H9 (cell line): Measurements from ENCODE around the gene CACNB4. TPM values are rescaled to one million over a fixed set of nuclear protein-coding genes. Genes with fewer than 3 reads are reported as not detected.

Experiments
- DNase-seq: peaks from one replicate; pipeline ENCODE4 v3.0.0-alpha.2; 2017
- H2AFZ ChIP-seq: one replicate; pipeline ENCODE4 v1.6.1; 2013; ENCODE audit warnings: mild to moderate bottlenecking, low read length, control low read depth, moderate library complexity
- H2AK5ac ChIP-seq: 2 replicates; pipeline ENCODE4 v1.6.1; 2013; ENCODE audit warnings: low read length, control low read depth, mixed read lengths; ENCODE audit not compliant: insufficient read length
- H2BK120ac ChIP-seq: one replicate; pipeline ENCODE4 v1.6.1; 2013; ENCODE audit warnings: low read depth, mild to moderate bottlenecking, low read length, control low read depth, inconsistent platforms; ENCODE audit not compliant: poor library complexity, severe bottlenecking
- H2BK12ac ChIP-seq: 2 replicates; pipeline ENCODE4 v1.6.1; 2013; ENCODE audit warnings: low read length, control low read depth, mixed read lengths, low read depth; ENCODE audit not compliant: insufficient read length
- H2BK15ac ChIP-seq: 2 replicates; pipeline ENCODE4 v1.6.1; 2013; ENCODE audit warnings: low read depth, low read length, control low read depth
- H2BK20ac ChIP-seq: one replicate; pipeline ENCODE4 v1.6.1; 2013; ENCODE audit warnings: low read depth, mild to moderate bottlenecking, low read length, control low read depth, inconsistent platforms; ENCODE audit not compliant: poor library complexity, severe bottlenecking
- H2BK5ac ChIP-seq: 2 replicates; pipeline ENCODE4 v1.6.1; 2013; ENCODE audit warnings: low read length, control low read depth, mixed read lengths; ENCODE audit not compliant: insufficient read length
- H3K14ac ChIP-seq: 2 replicates; pipeline ENCODE4 v1.6.1; 2013; ENCODE audit warnings: low read length, control low read depth; ENCODE audit not compliant: insufficient read depth
- H3K18ac ChIP-seq: 2 replicates; pipeline ENCODE4 v1.6.1; 2013; ENCODE audit warnings: low read depth, mild to moderate bottlenecking, mixed read lengths, low read length, control low read depth; ENCODE audit not compliant: insufficient read length
- H3K23ac ChIP-seq: 2 replicates; pipeline ENCODE4 v1.6.1; 2013; ENCODE audit warnings: low read length, control low read depth, mixed read lengths, low read depth; ENCODE audit not compliant: insufficient read length
- H3K23me2 ChIP-seq: 2 replicates; pipeline ENCODE4 v1.6.1; 2013; ENCODE audit warnings: low read depth, mild to moderate bottlenecking, mixed read lengths, low read length, control low read depth; ENCODE audit not compliant: insufficient read length, poor library complexity, severe bottlenecking
- H3K27ac ChIP-seq: 2 replicates; pipeline ENCODE4 v1.5.1; 2013; ENCODE audit warnings: low read length, control low read depth, mixed read lengths, low read depth; ENCODE audit not compliant: insufficient read length
- H3K27me3 ChIP-seq: 2 replicates; pipeline ENCODE4 v1.6.1; 2013; ENCODE audit warnings: low read length, control low read depth, inconsistent platforms; ENCODE audit not compliant: insufficient read depth
- H3K4ac ChIP-seq: 2 replicates; pipeline ENCODE4 v1.6.1; 2013; ENCODE audit warnings: low read depth, mild to moderate bottlenecking, control low read depth, inconsistent platforms, low read length, moderate library complexity
- H3K4me1 ChIP-seq: 2 replicates; pipeline ENCODE4 v1.6.1; 2013; ENCODE audit warnings: low read length, control low read depth, inconsistent platforms; ENCODE audit not compliant: insufficient read depth
- H3K4me2 ChIP-seq: 2 replicates; pipeline ENCODE4 v1.6.1; 2013; ENCODE audit warnings: low read length, control low read depth, mixed read lengths; ENCODE audit not compliant: insufficient read length, insufficient read depth
- H3K56ac ChIP-seq: 2 replicates; pipeline ENCODE4 v1.6.1; 2013; ENCODE audit warnings: low read depth, mild to moderate bottlenecking, mixed read lengths, low read length, control low read depth; ENCODE audit not compliant: insufficient read length
- H3K79me1 ChIP-seq: 2 replicates; pipeline ENCODE4 v1.6.1; 2013; ENCODE audit warnings: low read depth, mild to moderate bottlenecking, moderate library complexity, low read length, control low read depth, inconsistent platforms; ENCODE audit not compliant: insufficient read depth, poor library complexity, severe bottlenecking
- H3K79me2 ChIP-seq: 2 replicates; pipeline ENCODE4 v1.6.1; 2013; ENCODE audit warnings: low read length, control low read depth, inconsistent platforms; ENCODE audit not compliant: insufficient read depth
- H3K9ac ChIP-seq: 2 replicates; pipeline ENCODE4 v1.6.1; 2013; ENCODE audit warnings: low read length, control low read depth, mixed read lengths; ENCODE audit not compliant: insufficient read length; ENCODE audit errors: extremely low read depth
- H3K9me3 ChIP-seq: one replicate; pipeline ENCODE4 v1.6.1; 2013; ENCODE audit warnings: low read depth, low read length, inconsistent platforms; ENCODE audit not compliant: control insufficient read depth
- H3T11ph ChIP-seq: one replicate; pipeline ENCODE4 v1.6.1; 2013; ENCODE audit warnings: mild to moderate bottlenecking, low read length, control low read depth, inconsistent platforms
- H4K20me1 ChIP-seq: one replicate; pipeline ENCODE4 v1.6.1; 2013; ENCODE audit not compliant: control insufficient read depth, insufficient read length, insufficient read depth
- H4K5ac ChIP-seq: 2 replicates; pipeline ENCODE4 v1.6.1; 2013; ENCODE audit warnings: low read depth, mild to moderate bottlenecking, mixed read lengths, low read length, control low read depth; ENCODE audit not compliant: insufficient read length
- H4K8ac ChIP-seq: replicated peaks from 2 replicates; pipeline ENCODE4 v1.6.1; 2013; ENCODE audit warnings: low read length, control low read depth, mixed read lengths, low read depth; ENCODE audit not compliant: insufficient read length
- H4K91ac ChIP-seq: 2 replicates; pipeline ENCODE4 v1.6.1; 2013; ENCODE audit warnings: low read depth, mild to moderate bottlenecking, moderate library complexity, mixed read lengths, low read length, control low read depth; ENCODE audit not compliant: insufficient read length
- H3K27ac Mint-ChIP-seq, 3 experiments: 2 replicates in 2 of 3; 3 replicates in 1 of 3; pipeline ENCODE4 v1.8.0; 2020 to 2021; ENCODE audit warnings: mixed read lengths in 3 of 3, mild to moderate bottlenecking in 1 of 3, moderate library complexity in 1 of 3
- H3K27me3 Mint-ChIP-seq: 2 replicates; pipeline ENCODE4 v1.8.0; 2021; ENCODE audit warnings: low read depth, mild to moderate bottlenecking, moderate library complexity, mixed read lengths
- H3K36me3 Mint-ChIP-seq, 3 experiments: 2 replicates in 2 of 3; 3 replicates in 1 of 3; pipeline ENCODE4 v1.8.0; 2020 to 2021; ENCODE audit warnings: low read depth in 3 of 3, mixed read lengths in 3 of 3; ENCODE audit not compliant: insufficient read depth in 1 of 3
- H3K4me1 Mint-ChIP-seq, 2 experiments: 2 replicates each; pipeline ENCODE4 v1.8.0; 2020; ENCODE audit warnings: mixed read lengths in 2 of 2
- H3K4me3 Mint-ChIP-seq, 2 experiments: 2 replicates in 1 of 2; 3 replicates in 1 of 2; pipeline ENCODE4 v1.8.0; 2020 to 2021; ENCODE audit warnings: mild to moderate bottlenecking in 2 of 2, mixed read lengths in 2 of 2, moderate library complexity in 1 of 2
- H3K9me3 Mint-ChIP-seq, 2 experiments: 2 replicates in 1 of 2; 3 replicates in 1 of 2; pipeline ENCODE4 v1.8.0; 2020; ENCODE audit warnings: mild to moderate bottlenecking in 2 of 2, mixed read lengths in 2 of 2, moderate library complexity in 1 of 2
- WGBS: extraction: QIAGEN DNeasy Blood & Tissue Kit; methylation state at CpG from one replicate; pipeline ENCODE4 v1.1.7; 2013; ENCODE audit warnings: missing lambda C conversion rate, low lambda C conversion rate, mixed read lengths; ENCODE audit not compliant: insufficient read length; ENCODE audit errors: extremely low coverage; 5-methylcytosine and 5-hydroxymethylcytosine counted together
- total RNA-seq: library from RNA; stranded (reverse); gene quantifications from 2 replicates; pipeline ENCODE4 v1.2.1, GENCODE V29; 2021
- TF ChIP-seq, protein P1 (sequence below): fragments of 200-600 bp; sonication (generic); conservative IDR thresholded peaks from 3 replicates; pipeline ENCODE4 v1.8.0; 2021; ENCODE audit warnings: antibody characterized with exemption, mild to moderate bottlenecking

The CACNB4 gene
- total RNA-seq, 1 experiment from 2014 or later, result 1.4 TPM

DNA sequence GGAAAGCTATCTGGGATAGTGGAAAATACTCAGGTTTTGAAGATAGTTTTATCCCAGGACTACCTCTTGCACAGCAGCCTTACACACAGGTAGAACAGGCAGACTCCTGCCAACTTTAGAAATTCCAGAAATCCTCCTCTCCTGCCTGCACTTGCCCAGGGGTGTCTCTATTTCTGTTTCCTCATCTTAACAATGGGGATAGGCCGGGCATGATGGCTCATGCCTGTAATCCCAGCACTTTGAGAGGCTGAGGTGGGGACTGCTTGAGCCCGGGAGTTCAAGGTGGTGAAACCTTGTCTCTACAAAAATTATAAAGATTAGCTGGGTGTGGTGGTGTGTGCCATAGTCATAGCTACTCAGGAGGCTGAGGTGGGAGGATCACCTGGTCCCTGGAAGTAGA, 153.7 kb downstream of the CACNB4 start:
- no peaks in the 10 kb centered on the region; the same call in 1 of the 2 replicates for H3K27me3 Mint-ChIP-seq
- no peak overlapping the region for H3K27ac Mint-ChIP-seq
- TF ChIP-seq, protein P1, sequence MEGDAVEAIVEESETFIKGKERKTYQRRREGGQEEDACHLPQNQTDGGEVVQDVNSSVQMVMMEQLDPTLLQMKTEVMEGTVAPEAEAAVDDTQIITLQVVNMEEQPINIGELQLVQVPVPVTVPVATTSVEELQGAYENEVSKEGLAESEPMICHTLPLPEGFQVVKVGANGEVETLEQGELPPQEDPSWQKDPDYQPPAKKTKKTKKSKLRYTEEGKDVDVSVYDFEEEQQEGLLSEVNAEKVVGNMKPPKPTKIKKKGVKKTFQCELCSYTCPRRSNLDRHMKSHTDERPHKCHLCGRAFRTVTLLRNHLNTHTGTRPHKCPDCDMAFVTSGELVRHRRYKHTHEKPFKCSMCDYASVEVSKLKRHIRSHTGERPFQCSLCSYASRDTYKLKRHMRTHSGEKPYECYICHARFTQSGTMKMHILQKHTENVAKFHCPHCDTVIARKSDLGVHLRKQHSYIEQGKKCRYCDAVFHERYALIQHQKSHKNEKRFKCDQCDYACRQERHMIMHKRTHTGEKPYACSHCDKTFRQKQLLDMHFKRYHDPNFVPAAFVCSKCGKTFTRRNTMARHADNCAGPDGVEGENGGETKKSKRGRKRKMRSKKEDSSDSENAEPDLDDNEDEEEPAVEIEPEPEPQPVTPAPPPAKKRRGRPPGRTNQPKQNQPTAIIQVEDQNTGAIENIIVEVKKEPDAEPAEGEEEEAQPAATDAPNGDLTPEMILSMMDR, result no peak
- Histone ChIP-seq H4K20me1 (no peaks in the 10 kb centered on the region), H3K4ac (no peak overlapping the region), H4K91ac (no peak overlapping the region), H3K14ac (no peak overlapping the region), H3K4me2 (no peak overlapping the region), H2BK20ac (no peak overlapping the region), H2BK12ac (no peak overlapping the region), H3K9me3 (no peaks in the 10 kb centered on the region), H4K8ac (no peak overlapping the region), H2BK15ac (no peak overlapping the region), H3K23me2 (no peaks in the 10 kb centered on the region), H2AK5ac (no peak overlapping the region), H4K5ac (no peak overlapping the region), H3K79me2 (no peaks in the 10 kb centered on the region), H3K4me1 (peaks cover 2% of the 10 kb centered on the region; the same call in 1 of the 2 replicates), H3T11ph (no peak overlapping the region), H2AFZ (no peak overlapping the region), H3K23ac (no peak overlapping the region), H3K18ac (no peak overlapping the region), H3K56ac (no peak overlapping the region), H2BK120ac (no peak overlapping the region), H3K27ac (no peak overlapping the region), H3K27me3 (no peaks in the 10 kb centered on the region), H3K9ac (no peak overlapping the region), H3K79me1 (no peaks in the 10 kb centered on the region), H2BK5ac (no peak overlapping the region)
- peaks cover 10 to 14% of the 10 kb centered on the region in 2 experiments for H3K9me3 Mint-ChIP-seq
- H3K4me3 Mint-ChIP-seq, result no peak overlapping the region
- WGBS, result no CpG with 5 or more reads among the region's 2 CpGs
- no peak for DNase-seq
- peaks cover 10 to 13% (median 11%) of the 10 kb centered on the region in 3 experiments for H3K36me3 Mint-ChIP-seq
- H3K4me1 Mint-ChIP-seq, result peaks cover 12 to 18% of the 10 kb centered on the region in 2 experiments
